Motor neuron (in vitro differentiated cells): ENCODE results near the gene OGN. TPM values are rescaled to one million over a fixed set of nuclear protein-coding genes. Genes with fewer than 3 reads are reported as not detected.

Experiments
- ATAC-seq, 8 experiments: fragments of 200-7000 bp; cut with Tn5 transposase; replicated peaks in 6 of 8; 2 replicates each; pipeline ENCODE4 v1.8.0; 2021; ENCODE audit warnings: mild to moderate bottlenecking in 8 of 8, moderate library complexity in 8 of 8
- H3K27ac ChIP-seq, 2 donors: fragments of 250-450 bp; sonication (Bioruptor Pico); 2 replicates each; pipeline ENCODE4 v1.9.0; 2021; ENCODE audit warnings: antibody characterized with exemption in 2 of 2, mild to moderate bottlenecking in 2 of 2, moderate library complexity in 1 of 2
- H3K4me1 ChIP-seq, 2 donors: fragments of 250-450 bp; sonication (Bioruptor Pico); replicated peaks in 1 of 2; 2 replicates each; pipeline ENCODE4 v1.6.1; 2021; ENCODE audit warnings: antibody characterized with exemption in 2 of 2, mild to moderate bottlenecking in 2 of 2, moderate library complexity in 1 of 2
- H3K4me3 ChIP-seq, 5 donors: fragments of 250-450 bp; sonication (Bioruptor Pico); 2 replicates each; pipeline ENCODE4 v1.9.0; 2021; ENCODE audit warnings: antibody characterized with exemption in 5 of 5, mild to moderate bottlenecking in 5 of 5, moderate library complexity in 4 of 5
- WGBS, 10 experiments: fragments of 450-650 bp; shearing (Covaris generic); methylation state at CpG; one replicate each; pipeline ENCODE4 v1.0.0; 2022; 5-methylcytosine and 5-hydroxymethylcytosine counted together
- in situ Hi-C, 9 experiments: fragments of 400-800 bp; cut with MboI; loops; one replicate each; pipeline ENCODE4 v1.15.0; 2021; ENCODE audit warnings: low sequenced_read_pairs in 9 of 9, low pct_unique_long_range_greater_than_20kb in 2 of 9; ENCODE audit not compliant: unreplicated experiment in 9 of 9
- total RNA-seq, 8 experiments: library from RNA; unstranded; fragments of 300-600 nt; gene quantifications; 2 replicates each; pipeline versions ENCODE4 v1.2.3 to v1.2.4, GENCODE V29; 2022

Gene OGN
- 10 to 100 TPM in 1 of 8 experiments, 1 to 10 TPM in 3, under 1 TPM in 4; 0.16 to 69.8 (median 1.7) TPM for total RNA-seq

DNA sequence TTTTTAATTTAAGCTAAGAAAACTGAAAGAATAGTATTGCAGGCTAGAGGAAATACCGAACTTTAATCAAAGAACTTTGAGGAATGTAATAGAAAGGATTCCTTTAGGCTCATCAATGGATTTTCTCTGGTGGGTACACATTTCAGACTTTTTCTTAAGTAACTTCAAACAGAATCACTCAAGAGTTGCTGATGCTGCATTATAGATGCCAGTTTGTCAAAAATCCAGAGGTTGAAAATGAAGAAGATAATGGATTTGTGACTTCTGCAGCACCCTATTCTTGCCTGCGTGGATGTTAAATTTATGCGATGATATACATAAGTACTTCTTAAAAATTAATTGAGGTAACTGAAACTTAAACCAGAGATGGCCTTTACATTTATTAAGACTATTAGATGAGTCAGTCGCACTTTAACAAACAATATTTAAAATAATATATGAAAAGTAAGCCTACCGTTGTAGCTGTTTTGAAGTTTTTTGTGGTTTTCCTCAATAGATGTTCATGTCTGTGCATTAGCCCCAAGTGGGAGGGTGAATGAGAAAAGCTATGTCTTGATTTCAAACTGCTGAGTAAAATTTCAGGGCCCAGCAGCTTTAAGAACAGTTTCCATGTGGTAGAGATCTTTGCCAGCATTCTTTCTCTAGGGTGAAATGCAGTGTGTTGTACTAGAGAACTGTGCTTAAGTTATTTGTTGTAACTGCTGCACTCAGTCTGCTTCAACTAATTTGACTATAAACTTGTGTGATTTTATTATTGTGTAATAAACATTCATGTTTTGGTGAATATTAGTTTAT is at the start of gene OGN:
Gene OGN, minus strand, starts transcription at position 537 of the 795 bp plus-strand sequence. CDS start 1,171 bp downstream, outside the sequence.
- Histone ChIP-seq H3K4me1 (no peaks in the 10 kb centered on the region), H3K27ac (no peak within 1 kb of the TSS), H3K4me3 (no peak within 1 kb of the TSS)
- 9 to 100% (median 81%) methylated on average over 1 to 5 of the region's 5 CpGs for WGBS, 10 experiments
- in situ Hi-C loops: no loop called here
- peak in 1 of 8 experiments; percentile 16 for ATAC-seq

GRCh38 chr9:92446536-92446935 is 42.2 kb upstream of the OGN start:
- Histone ChIP-seq H3K4me3 (no peak overlapping the region), H3K4me1 (no peaks in the 10 kb centered on the region), H3K27ac (no peak overlapping the region)
- ATAC-seq: no peak
- in situ Hi-C loops: loop anchor here in 2 of 9 experiments (25.0 kb wide), 1 partner anchor 109 kb away; the partner anchor contains the start of genes CENPP (in 2 of the 2) and NOL8 (in 2 of the 2)

- no peak for ATAC-seq
- H3K4me3 ChIP-seq: no peak overlapping the region
- 100% methylated on average over 1 to 3 of the region's 4 CpGs; no CpG with 5 or more reads in 8 of the 10 experiments for WGBS, 10 experiments
- H3K4me1 ChIP-seq: no peaks in the 10 kb centered on the region
- in situ Hi-C loops: loop anchor here in 2 of 9 experiments (25.0 kb wide), 1 partner anchor 108 kb away; the partner anchor contains the start of genes CENPP (in 2 of the 2) and NOL8 (in 2 of the 2)
- H3K27ac ChIP-seq: no peak overlapping the region
These were observed 40.5 kb upstream of the OGN start for GRCh38 chr9:92444841-92445240.

GRCh38 chr9:92440751-92441046 is 36.3 kb upstream of the OGN start:
- Histone ChIP-seq H3K4me1 (no peaks in the 10 kb centered on the region), H3K27ac (no peak overlapping the region), H3K4me3 (no peak overlapping the region)
- ATAC-seq: no peak
- WGBS, 10 experiments: 90 to 100% (median 96%) methylated on average over 1 to 6 of the region's 6 CpGs
- in situ Hi-C loops: loop anchor here in 2 of 9 experiments (25.0 kb wide), 1 partner anchor 103 kb away; the partner anchor contains the start of genes CENPP (in 2 of the 2) and NOL8 (in 2 of the 2)

DNA sequence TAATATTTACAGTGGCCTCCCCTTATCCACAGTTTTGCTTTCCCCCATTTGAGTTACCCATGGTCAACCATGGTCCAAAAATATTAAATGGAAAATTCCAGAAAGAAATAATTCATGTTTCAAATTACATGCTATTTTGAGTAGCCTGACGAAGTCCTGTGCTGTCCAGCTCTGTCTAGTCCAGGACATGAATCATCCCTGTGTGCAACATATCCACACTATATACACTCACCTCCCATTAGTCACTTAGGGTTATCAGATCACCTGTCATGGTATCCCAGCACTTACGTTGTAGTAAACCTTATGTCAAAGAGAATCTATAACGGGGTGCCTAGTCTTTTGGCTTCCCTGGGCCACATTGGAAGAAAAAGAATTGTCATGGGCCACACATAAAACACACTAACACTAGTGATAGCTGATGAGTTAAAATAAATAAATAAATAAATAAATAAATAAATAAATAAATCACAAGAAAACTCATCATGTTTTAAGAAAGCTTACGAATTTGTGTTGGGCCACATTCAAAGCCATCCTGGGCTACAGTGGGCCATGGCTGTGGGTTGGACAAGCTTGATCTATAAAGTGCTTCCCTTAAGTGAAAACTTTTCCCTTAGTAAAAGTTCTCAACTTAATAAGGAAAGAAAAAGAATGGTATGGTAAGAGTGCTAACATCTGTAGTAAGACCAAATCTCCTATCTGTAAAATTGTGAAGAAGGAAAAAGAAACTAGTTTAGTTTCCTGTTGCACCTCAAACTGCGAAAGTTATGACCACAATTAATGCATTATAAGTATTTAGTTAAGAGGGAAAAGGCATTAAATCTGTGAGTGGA is 35.8 kb upstream of the OGN start:
- Histone ChIP-seq H3K27ac (no peak overlapping the region), H3K4me1 (no peaks in the 10 kb centered on the region), H3K4me3 (no peak overlapping the region)
- ATAC-seq: no peak
- 61 to 100% (median 92%) methylated on average over 2 to 5 of the region's 5 CpGs for WGBS, 10 experiments
- in situ Hi-C loops: loop anchor here in 3 of 9 experiments (10.0 to 25.0 kb wide), 2 partner anchors 103 to 105 kb away; partner anchors contain the start of genes CENPP (in 2 of the 3) and NOL8 (in 2 of the 3)

DNA sequence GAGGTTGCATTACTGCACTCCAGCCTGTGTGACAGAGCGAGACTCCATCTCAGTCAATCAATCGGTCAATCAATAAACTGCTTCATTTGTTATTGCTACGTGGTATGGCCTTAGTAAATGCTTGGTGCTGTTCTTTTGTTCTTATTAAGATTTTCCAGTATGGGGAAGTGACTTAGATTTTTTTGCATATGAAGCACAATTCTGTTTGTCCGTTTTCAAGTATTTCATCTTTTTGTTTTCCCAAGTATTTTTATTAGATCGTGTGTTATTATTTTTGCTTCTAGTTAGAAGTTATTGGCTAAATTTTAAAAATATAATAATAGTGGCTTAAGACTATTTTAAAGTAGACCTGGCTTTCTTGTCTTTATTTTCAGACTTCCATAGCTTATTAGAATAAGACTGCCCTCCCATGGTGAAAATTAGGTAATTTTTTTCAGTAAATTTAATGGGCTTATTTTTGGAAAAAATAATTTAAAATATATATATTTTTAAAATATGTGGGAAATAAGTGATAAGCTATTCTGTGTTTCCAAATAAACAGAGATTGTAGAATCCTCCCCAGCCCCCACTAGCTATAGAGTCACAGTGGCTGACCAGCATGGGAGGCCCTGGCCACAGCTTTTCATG is 34.6 kb upstream of the OGN start:
- no peak overlapping the region for H3K27ac ChIP-seq
- 0 to 96% (median 80%) methylated on average over 1 to 5 of the region's 5 CpGs for WGBS, 10 experiments
- no peak for ATAC-seq
- in situ Hi-C loops: loop anchor here in 3 of 9 experiments (10.0 to 25.0 kb wide), 2 partner anchors 102 to 104 kb away; partner anchors contain the start of genes CENPP (in 2 of the 3) and NOL8 (in 2 of the 3)
- H3K4me3 ChIP-seq: no peak overlapping the region
- H3K4me1 ChIP-seq: no peaks in the 10 kb centered on the region

DNA sequence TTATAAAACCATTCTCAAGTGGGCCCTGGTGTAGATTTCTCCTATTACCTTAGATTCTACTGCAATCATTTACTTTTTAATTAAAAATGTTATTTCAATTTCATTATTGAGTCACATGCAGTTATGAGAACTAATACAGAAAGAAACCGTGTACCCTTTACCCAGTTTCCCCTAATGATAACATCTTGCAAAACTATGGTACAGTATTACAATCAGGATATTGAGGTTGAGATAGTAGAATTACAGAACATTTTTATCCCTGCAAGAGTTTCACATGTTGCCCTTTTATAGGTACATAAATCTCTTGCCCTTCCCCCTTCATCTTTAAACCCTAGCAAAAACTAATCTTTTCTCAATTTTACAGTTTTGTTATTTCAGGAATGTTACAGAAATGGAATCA is 30.9 kb upstream of the OGN start:
- 80 to 100% (median 100%) methylated on average over 1 of the region's 1 CpG; no CpG with 5 or more reads in 1 of the 10 experiments for WGBS, 10 experiments
- Histone ChIP-seq H3K4me1 (no peaks in the 10 kb centered on the region), H3K27ac (no peak overlapping the region), H3K4me3 (no peak overlapping the region)
- no peak for ATAC-seq
- in situ Hi-C loops: loop anchor here in 3 of 9 experiments (10.0 to 25.0 kb wide), 2 partner anchors 98 to 100 kb away; partner anchors contain the start of genes CENPP (in 2 of the 3) and NOL8 (in 2 of the 3)

DNA sequence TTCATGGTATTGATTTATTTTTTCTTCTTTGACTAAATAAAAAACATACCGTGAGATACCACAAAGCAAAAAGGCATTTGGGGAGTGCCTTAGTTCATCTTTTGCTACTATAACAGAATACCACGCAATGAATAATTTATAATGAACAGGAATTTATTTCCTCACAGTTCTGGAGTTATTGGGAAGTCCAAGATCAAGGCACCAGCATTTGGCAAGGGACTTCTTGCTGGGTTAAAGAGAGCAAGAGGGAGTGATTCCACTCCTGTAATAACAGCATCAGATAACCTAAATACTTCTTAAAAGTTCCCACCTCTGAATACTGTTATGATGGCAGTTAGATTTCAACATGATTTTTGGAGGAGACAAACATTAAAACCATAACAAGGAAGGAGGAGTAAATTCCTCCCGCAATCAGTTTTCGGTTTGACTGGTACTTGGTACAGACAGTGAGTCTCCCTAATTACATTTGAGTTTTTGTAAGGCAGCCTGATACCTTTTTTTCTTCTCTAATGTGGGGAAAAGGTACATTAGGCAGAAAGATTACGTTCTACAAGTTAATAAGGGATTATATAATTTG is 28.7 kb upstream of the OGN start:
- Histone ChIP-seq H3K4me3 (no peak overlapping the region), H3K4me1 (no peaks in the 10 kb centered on the region), H3K27ac (no peak overlapping the region)
- ATAC-seq: no peak
- 45 to 100% (median 91%) methylated on average over 2 to 5 of the region's 5 CpGs for WGBS, 10 experiments
- in situ Hi-C loops: loop anchor here in 3 of 9 experiments (10.0 to 25.0 kb wide), 2 partner anchors 96 to 98 kb away; partner anchors contain the start of genes CENPP (in 2 of the 3) and NOL8 (in 2 of the 3)

- 0 to 100% (median 71%) methylated on average over 1 to 5 of the region's 5 CpGs for WGBS, 10 experiments
- in situ Hi-C loops: loop anchor here in 3 of 9 experiments (10.0 to 25.0 kb wide), 2 partner anchors 95 to 98 kb away; partner anchors contain the start of genes CENPP (in 2 of the 3) and NOL8 (in 2 of the 3)
- H3K27ac ChIP-seq: no peak overlapping the region
These were observed 28.0 kb upstream of the OGN start for GRCh38 chr9:92432350-92432749.

DNA sequence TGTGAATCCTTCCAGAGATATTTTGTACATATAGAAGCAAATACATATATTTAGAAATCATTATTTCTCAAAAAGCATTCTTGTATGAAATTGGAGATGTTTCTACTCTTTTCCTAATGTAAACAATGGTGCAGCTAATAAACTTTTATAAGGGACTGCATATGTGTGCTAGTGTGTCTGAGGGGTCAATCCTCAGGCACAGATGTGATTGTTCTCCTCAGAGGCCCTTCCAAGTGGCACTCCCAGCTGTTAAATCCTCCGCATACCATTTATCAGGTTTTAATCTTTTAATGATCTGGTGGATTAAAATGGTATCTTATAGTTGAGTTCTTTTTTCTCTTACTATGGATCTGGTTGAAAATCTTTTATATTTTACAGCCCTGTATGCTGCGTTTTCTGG is 25.5 kb upstream of the OGN start:
- Histone ChIP-seq H3K27ac (no peak overlapping the region), H3K4me3 (no peak overlapping the region), H3K4me1 (peaks cover 3 to 7% of the 10 kb centered on the region in 2 donors)
- ATAC-seq: no peak
- in situ Hi-C loops: loop anchor here in 3 of 9 experiments (10.0 to 25.0 kb wide), 2 partner anchors 93 to 95 kb away; partner anchors contain the start of genes CENPP (in 2 of the 3) and NOL8 (in 2 of the 3)
- 0 to 100% (median 65%) methylated on average over 1 to 2 of the region's 2 CpGs; no CpG with 5 or more reads in 1 of the 10 experiments for WGBS, 10 experiments

More at GRCh38 chr9:92432350-92432749, 28.0 kb upstream of the OGN start:
- no peaks in the 10 kb centered on the region for H3K4me1 ChIP-seq
- peak in 2 of 8 experiments; percentile 38 for ATAC-seq
- no peak overlapping the region for H3K4me3 ChIP-seq

DNA sequence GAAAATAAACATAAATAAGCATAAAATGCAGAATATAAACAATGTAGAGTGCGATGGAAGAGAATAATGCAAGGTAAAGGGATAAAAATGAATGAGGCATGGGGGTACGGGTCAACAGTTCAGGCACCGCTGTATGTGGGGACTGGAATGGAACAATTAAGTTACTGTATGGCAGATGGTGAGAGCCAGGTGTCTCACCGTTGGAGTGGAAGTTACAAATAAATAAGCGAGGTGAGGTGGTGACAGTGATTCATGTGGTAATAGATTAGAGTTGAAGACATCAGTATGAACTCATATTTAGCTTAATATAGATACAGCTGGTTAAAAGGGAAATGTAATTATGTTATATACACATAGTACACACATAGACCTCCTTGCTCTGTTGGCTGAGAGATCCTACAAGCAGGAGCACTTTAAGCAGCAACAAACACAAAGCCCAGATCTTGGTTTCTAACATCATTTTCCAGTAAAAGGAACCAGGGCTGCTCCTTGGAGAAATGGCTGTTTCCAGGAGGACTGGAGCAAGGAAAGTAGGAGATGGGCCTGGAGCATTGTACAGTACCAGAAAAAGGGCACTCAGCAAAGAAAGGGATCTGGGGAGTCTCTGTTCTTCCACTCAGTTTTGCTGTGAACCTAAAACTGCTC is 22.2 kb upstream of the OGN start:
- in situ Hi-C loops: loop anchor here in 2 of 9 experiments (25.0 kb wide), 1 partner anchor 89 kb away; the partner anchor contains the start of genes CENPP (in 2 of the 2) and NOL8 (in 2 of the 2)
- ATAC-seq: peak in 1 of 8 experiments; percentile 72

More for the DNA sequence above, 22.2 kb upstream of the OGN start:
- Histone ChIP-seq H3K4me1 (peaks cover 3 to 7% of the 10 kb centered on the region in 2 donors), H3K4me3 (no peak overlapping the region), H3K27ac (no peak overlapping the region)
- WGBS, 10 experiments: 45 to 98% (median 59%) methylated on average over 3 to 5 of the region's 5 CpGs; no CpG with 5 or more reads in 1 of the 10 experiments
